HG02852 (cell line): ENCODE results near the gene GASK1A.

Source experiments
- ATAC-seq: cut with Tn5 transposase; IDR thresholded peaks from one replicate; pipeline ENCODE4 v1.9.1; 2021; ENCODE audit warnings: mild to moderate bottlenecking, moderate library complexity; ENCODE audit not compliant: unreplicated experiment

Gene GASK1A

DNA sequence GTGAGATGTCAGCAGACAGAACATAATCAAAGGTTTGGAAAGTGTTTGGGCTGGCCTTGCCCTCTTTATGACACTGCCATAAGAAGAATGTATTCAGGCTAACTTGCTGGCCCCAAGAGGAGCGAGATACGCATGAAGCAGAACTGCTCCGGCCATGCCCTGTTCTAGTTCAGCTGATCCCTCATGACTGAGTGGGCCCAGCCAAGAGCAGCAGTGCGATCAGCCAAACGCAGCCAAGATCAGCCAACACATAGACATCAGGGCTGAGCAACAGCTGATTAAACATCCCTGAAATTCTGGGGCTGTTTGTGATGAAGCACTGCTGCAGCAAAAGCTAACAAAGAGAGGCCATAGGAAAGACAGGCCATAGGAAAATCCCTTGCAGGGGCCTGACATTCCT is 102.7 kb downstream of the GASK1A start:
- no peak for ATAC-seq

DNA sequence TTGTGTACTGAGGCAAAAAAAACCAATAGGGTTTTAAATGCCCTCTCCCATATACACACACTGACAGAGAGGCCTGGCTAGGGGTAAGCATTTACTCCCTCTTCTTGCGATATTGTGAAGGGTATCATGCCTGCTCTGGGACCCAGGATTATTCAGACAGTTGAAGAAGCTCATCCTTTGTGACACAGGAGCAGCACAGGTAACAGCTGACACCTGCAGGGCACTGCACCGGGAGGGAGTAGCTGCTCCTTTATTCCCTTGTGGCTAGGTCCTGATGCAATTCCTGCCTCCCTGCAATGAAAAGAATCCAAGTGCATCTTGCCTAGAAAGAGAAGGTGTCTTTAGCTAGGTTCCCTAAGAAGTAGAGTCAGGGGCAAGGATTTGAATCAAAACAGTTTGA is 103.3 kb downstream of the GASK1A start:
- ATAC-seq: no peak

DNA sequence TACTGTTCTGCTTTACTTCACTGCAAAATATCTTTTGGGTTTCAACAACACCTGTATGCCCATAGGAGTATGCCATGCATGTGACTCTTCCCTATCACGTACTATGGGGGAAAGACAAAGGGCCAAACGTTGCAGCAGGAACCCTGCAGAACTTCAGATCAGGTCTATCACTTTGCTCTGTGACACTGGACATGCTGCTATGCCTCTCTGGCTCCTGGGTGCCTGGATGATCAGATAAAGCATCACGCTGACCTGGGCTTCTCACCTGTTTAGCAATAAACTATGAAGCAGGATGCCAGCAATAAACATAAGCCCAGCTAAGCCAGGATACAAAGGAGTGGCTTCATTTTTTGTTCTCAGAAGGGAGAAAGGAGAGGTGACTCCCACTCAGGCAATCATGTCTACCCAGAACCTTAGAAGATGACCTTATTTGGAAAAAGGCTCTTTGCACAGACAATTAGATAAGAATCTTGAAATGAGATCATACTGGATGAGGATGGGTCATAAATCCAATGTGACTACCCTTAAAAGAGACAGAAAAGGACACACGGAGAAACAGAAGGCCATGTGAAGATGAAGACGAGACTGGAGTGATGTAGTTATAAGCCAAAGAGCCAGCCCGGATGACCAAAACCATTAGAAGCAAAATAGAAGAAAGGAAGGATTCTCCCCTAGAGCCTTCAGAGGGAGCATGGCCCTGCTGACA is 107.5 kb downstream of the GASK1A start:
- no peak for ATAC-seq

DNA sequence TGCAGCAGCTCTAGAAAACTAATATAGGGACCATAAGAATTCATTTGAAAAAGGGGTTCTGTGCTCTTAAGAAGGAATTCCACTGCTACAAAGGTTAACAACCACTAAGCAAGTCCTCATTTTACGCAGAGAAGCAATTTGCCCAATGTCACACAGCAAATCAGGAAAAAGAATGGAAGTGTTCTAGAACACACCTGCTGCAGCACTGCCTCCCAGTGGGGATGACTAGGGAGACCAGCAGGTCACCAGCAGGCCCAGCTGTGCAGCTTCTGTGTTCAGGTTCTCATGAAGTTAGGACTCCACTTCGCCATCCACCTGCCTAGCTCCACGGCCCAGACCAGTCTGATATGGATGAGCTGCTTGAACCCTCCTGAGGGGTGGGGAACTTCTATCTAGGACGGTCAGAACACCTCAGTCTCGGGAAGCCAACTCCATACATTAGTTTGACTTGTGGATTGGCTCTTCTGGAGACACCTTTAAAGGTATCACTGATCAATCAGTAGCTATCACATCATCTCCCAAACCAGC is 108.2 kb downstream of the GASK1A start:
- no peak for ATAC-seq

DNA sequence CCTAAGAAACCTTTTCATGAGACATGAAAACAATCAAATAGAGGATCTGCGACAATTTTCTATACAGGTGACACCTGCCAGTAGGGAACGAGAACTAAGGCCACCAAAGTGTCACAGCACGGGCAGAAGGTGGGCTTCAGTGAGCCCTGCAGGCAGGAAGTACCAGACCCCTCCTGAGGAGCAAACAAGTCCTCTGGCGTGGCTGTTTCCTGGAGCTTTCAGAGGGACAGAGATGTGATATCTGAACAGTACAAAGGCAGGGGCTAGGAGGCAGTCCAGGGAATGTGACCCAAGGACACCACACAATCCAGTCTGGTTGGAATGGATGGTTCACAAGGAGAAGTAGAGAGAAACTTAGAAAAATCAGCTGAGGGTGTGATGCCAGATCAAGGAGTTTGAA is 110.0 kb downstream of the GASK1A start:
- no peak for ATAC-seq

DNA sequence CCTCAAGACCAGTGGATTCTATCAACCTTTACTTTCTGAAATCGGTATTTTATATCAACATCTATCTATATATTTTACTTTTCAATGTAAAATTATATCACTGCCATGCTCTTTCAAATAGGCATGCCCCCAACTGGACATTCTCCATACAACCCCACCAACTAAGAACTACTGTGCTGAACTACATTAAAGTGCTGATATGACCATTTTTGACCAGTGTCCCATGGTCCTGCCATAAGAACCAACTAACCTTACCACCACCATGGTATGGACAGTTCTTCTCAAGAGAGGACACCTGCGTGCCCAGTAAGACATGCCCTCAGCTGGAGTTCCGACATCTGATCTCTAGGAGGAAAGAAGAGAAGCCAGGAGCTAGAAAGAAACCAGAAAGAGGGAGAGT is 111.1 kb downstream of the GASK1A start:
- no peak for ATAC-seq

DNA sequence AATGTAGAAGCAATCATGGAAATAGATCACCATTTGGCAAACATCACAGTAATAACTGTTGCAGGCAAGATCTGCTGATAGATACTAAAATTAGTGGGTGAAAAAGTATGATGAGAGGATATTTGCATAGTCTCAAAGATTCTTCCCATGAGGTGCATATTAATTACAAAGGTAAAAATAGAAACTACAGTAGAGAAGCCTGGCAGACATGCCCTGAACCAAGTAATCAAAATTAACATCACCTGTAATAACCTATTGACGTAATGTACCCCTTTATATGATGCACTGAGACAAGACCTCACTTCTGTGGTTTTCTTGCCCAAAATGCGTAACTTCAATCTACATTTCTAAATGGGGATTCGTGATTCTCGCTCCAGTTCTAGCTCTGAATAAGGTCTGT is 112.4 kb downstream of the GASK1A start:
- ATAC-seq: no peak

DNA sequence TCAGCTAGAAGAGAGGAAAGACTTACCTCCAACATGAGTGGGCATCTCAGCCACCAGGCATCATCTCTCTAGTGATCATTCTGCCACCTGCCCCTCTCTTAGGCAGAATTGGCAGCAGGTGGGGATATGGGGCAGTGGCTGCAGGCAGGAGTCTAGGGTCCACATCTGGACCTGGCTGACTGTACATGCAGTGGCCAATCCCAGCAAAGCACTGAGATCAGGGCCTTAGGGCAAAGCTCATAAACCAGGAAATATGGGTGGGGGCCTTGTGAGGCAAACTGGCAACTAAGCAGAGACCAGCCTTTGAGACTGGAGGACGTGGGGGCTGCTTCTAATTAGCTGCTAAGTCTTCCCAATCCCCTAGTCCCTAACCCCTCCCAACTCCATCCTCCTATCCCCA is 113.9 kb downstream of the GASK1A start:
- no peak for ATAC-seq

DNA sequence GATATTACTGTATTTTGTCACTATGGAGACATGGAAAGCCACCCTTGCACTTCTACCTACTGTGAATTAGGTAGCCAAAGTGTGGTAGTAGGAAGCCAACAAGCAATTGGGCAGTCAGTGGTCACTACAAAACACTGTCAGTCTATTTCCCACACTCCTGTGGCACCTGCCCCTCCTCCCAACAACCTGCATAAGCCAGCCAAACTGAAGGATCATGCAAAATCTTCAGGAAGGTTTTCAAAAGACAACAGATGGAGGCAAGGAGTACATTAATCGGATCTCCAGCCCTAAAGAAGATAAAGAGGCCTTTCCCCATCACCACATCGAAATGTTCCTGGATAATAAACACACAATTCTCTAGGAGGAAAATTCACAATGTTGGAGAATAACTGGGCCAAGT is 114.9 kb downstream of the GASK1A start:
- no peak for ATAC-seq

DNA sequence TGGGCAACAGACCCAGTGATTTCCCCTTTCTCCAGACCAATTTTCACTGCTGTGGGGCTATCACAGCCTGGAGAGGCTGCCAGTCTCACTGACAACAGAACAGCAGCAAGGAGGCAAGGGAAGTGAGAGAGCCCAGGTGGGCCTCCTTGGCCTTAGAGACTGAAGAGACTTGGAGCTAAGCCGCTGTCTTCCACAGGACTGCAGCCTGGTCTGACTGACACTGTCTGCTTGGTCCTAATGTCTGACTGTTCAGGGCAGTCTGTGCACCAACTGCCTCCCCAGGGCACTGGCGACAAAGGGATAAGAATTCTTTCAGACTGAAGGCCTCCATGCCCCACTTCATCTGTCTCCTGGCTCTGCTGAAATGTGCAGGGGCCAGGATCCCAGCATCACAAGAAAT is 115.3 kb downstream of the GASK1A start:
- ATAC-seq: no peak

DNA sequence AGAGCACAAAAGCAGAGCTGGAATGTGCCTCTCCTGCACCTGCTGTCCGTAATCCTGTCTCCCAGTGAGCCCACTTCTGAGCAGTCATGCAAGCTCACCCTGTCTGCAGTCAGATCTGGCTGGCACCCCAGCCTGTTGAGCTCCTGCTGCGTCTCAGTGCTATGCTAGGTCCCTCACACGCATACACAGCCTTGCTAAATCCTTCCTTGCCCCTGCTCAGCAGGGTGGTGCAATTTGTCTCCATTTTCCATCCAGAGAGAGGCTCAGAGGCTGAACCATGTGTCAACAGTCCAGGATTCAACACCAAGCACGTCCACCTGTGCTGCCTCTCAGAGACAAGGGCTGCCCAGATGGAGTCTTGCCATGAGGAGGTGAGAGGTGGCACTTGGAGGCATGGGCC is 115.7 kb downstream of the GASK1A start:
- ATAC-seq: no peak

DNA sequence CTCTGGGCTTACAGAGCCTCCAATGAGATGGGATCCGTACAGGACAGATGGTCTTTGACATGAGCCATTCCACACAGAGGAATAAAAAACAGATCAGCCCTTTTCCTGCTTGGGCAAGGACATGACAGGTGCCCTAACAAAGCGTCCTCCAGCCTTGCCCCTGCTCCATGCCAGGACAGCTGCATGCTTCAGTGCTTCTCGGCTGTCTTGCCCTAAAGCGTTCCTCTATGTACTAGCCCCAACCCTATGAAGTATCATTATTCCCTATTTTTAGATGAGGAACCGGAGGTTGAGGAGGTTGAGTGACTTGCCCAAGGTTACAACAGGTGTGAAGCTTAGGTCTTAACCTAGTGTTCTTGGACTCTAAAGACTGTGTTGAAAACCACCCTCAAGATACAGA is 116.3 kb downstream of the GASK1A start:
- no peak for ATAC-seq

DNA sequence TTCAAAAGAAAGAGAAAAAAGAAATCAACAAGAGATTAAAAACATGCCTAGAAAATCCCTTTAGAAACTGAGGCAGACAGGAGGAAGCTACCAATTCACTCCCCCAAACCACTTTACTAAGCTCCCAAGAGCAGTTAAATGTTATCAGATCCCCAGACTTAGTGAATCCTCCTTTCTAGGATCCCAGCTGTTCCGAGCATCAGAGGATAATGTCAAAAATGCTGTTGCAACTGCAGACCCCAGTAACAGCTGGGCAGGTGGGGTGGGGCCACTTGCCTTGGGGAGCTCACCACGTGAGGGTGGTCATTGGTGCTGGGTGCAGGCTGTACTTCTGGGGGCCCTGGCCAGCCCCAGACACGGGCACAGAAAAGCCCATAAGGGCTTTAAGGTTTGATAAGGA is 117.7 kb downstream of the GASK1A start:
- no peak for ATAC-seq

DNA sequence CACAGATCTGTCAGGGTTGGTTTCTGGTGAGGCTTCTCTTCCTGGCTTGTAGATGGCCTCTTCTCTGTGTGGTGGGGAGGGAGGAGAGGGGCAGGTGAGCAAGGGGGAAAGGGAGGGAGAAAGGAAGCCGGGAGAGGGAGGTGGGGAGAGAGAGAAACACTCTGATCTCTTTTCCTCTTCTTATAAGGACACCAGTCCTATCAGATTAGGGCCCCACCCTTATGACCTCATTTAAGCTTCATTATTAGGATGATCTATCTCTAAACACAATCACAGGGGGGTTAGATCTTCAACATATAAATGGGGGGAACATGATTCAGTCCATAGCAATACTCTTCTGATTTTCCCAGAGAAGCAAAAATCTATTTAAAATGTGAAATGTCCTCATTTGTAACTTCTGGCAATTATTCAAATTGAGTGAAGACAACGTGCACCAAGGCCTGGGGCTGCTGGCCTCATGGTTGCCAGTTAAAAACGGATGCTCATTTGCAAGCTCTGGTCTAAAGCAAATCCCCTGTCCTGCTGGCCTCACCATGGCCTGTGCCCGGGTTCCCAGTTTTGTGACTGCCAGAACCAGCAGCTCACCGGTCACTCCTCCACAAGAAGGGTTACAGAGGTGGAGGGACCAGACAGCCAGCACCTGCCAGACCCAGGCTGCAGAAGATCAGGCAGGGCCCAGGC is 118.4 kb downstream of the GASK1A start:
- ATAC-seq: no peak

DNA sequence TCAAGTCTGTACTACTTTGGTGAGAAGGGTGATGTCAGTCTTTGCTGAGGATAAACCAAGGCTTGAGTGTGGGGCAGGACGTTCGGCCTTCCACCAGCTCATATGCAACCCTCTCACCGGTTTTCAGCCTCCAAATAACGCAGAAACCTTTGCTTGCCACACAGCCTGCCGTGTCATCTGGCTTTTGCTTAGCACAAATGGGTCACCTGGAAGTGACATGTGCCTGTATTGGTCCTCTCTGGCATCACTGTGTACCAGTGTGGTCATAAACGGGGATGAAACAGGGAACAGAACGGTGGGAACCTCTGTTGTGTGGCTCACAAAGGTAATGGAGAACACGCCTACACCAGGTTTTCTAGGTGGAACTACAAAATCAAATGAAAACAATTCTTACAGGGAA is 119.7 kb downstream of the GASK1A start:
- no peak for ATAC-seq

DNA sequence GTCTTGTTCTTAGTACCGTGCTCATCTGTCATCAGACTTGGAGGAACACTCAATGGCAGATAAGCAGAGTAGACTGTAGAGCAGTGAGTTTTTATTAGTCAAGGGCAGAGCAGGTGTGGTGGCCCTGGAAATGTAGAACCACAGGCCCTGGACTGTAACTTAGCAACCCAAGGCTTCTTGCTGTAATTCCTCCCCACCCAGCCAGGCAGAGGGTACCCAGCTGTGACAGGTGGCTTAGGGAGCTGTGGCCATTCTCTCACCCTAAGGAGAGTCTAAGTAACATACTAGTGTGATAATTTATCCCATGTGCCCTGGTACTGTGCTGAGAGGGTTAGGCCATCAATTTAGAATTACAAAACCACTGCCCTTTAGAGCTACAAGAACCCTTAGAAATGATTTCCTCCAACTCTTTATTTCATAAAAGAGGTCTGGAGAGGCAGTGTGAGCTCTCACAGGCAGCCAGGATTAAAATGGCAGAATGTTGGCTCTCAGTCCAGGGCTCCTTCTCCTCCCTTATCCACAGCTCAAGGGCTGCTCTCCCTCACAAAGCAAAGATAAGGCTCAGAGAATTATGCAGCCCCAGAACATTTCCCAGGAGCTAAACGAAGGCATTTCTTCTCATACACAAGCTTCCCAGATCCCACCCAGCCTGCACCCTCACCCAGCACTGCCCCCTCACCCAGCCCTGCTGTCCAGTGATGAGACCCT is 123.8 kb downstream of the GASK1A start:
- no peak for ATAC-seq

DNA sequence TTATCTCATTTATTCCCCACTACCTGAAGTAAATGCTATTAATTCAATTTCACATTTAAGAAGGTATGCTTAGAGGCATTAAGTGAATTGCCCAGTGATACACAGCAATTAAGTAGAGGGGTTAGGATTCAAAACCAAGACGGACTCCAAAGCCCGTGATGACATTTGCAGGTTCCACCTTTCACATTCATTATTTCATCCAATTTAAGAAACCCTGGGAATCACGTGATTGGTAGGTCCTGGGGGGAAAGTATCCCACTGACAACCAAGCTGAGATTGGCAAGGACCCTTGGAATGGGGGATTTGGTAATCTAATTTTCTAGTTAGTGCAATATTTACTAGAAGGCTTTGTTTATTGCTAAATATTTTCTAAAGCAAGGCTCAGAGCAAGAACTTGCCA is 124.9 kb downstream of the GASK1A start:
- no peak for ATAC-seq

DNA sequence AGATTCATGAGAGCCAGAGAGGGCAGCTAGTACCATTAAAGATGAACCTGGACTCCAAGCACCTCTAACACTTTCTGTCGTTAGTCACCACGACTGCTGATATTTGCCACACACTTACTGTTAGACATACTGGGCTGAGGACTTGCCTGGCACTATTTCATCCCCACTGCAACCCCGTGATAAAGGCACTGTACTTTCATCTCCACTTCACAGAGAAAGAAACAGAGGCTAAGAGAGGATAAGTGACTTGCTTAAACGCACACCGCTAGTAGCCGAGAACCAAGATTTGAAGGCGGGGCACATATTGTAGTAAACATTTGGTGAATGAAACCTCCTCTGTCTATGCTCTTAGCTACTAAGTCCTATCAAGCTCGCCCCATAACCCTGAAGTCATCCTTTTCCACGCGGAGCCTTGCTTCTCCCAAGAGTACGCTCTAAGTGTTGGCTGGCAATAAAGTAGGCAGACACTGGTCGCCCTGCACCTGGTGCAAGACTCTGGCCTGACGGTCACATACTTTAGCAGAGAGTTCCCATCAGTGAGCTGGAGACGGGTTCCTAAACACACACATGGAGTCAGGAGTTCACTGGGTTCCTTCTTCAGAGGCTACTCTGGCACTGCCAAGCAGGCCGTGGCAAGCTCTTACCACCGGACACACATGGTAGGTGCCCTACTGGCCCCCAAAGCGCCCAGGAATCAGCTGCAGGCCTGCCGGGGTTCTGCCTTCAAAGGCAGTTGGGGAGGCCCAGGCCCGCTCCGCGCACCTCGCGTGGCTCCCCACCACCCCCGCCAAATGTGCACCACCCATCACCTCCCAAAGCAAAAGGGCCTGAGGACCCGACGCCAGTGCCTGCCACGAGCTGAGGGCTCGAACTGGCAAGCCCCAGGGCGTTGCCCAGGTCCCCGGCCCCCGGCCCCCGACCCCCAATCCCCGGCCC is 125.8 kb downstream of the GASK1A start:
- no peak for ATAC-seq

DNA sequence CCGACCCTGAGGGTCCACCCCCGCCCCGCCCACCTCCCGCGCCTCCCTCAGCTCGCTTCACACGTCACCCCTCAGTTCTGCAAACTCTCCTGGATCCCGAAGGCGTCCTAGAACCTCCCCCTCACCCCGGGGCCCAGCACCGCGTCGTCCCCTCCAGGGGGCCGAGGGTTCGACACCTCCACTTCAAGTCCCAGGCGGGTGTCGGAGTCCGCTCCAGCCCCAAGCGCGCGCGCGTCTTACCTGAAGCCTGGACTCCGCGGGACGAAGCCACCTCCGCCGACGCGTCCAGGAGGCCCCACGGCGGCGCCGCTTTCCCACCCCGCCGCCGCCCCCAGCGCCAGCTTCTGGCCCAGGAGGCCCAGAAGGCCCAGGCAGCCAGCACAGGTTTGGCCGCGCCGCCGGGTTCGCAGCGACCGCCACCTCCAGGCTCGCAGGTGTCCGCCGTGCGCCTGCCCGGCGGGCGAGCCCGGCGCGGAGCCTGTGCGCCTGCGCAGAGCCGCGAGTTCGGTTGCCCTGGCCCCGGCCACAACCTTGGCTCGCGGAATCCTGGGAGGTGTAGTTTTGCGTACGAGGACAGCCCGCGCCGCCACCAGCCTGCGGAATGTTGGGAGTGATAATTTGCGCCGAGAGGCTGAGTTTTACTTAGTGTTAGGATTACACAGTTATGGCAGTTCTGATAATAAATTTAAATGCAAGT is 126.6 kb downstream of the GASK1A start, which contains the start of gene POMGNT2:
Gene POMGNT2, minus strand, starts transcription at position 484 of the 697 bp plus-strand sequence. CDS start 24,648 bp downstream, outside the sequence.
- peak; percentile 91 for ATAC-seq

DNA sequence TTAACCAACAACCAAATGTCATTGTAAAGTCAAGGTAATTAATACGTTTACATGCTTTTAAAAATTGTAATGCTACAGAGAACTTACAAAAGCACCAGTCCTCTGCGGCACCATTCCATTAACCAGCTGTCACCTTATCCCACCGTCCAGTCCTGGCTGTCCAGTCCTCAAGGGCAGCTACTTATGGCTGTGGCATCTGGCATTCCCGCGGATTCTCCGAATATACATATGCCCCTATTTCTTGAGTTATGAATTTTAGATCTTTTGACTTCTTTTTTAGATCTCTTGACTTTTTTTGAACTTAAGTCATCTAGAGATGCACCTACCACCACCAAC is 127.2 kb downstream of the GASK1A start:
- ATAC-seq: no peak
